22Rv1 (cell line): ENCODE measurements around the gene IFT52.

Source experiments
- H3K27ac ChIP-seq: fragments of 450-650 bp; 2 replicates; pipeline ENCODE4 v1.5.1; 2017
- ZFX ChIP-seq: fragments of 450-650 bp; IDR thresholded peaks from 2 replicates; pipeline ENCODE4 v1.6.1; 2017; ENCODE audit warnings: antibody characterized with exemption, borderline replicate concordance
- TF ChIP-seq, protein P1 (sequence below): fragments of 450-650 bp; IDR thresholded peaks from 2 replicates; pipeline ENCODE4 v1.5.1; 2017; ENCODE audit warnings: mild to moderate bottlenecking

IFT52 gene

DNA sequence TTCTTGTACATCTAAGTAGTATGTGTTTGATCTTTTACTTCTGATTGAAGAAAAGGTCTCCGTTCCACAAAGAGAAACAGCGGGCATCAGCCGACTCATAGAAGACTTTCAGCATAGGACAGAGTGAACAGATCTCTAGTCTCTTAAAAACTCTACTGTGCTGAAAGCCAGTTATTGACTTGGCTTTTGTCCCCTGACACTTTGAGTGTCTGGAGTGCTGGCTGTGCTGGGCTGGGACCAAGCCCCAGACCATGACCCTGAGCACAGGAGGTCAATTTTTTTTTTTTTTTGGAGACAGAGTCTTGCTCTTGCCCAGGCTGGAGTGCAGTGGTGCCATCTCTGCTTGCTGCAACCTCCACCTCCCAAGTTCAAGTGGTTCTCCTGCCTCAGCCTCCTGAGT lies 104.0 kb downstream of the IFT52 start:
- no peak overlapping the region for H3K27ac ChIP-seq
- no peak for TF ChIP-seq ZFX
- TF ChIP-seq, protein P1, sequence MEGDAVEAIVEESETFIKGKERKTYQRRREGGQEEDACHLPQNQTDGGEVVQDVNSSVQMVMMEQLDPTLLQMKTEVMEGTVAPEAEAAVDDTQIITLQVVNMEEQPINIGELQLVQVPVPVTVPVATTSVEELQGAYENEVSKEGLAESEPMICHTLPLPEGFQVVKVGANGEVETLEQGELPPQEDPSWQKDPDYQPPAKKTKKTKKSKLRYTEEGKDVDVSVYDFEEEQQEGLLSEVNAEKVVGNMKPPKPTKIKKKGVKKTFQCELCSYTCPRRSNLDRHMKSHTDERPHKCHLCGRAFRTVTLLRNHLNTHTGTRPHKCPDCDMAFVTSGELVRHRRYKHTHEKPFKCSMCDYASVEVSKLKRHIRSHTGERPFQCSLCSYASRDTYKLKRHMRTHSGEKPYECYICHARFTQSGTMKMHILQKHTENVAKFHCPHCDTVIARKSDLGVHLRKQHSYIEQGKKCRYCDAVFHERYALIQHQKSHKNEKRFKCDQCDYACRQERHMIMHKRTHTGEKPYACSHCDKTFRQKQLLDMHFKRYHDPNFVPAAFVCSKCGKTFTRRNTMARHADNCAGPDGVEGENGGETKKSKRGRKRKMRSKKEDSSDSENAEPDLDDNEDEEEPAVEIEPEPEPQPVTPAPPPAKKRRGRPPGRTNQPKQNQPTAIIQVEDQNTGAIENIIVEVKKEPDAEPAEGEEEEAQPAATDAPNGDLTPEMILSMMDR, result no peak

DNA sequence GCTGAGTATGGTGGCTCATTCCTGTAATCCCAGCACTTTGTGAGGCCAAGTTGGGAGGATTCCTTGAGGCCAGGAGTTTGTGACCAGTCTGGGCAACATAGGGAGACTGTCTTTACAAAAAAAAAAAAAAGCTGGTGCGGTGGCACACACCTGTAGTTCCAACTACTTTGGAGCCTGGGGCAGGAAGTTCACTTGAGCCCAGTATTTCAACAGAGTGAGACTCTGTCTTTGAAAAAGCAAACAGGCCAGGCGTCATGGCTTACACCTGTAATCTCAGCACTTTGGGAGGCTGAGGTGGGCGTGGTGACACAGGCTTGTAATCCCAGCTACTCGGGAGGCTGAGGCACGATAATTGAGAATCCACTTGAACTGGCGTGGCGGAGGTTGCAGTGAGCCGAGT lies 104.8 kb downstream of the IFT52 start:
- TF ChIP-seq, protein P1, result no peak
- TF ChIP-seq ZFX, result no peak
- H3K27ac ChIP-seq, result no peak overlapping the region
